NCI-H2107 treated with DMSO at 0.1 percent for 48 hours (cell line): ENCODE results near the gene EPHA3.
"Not testable (repeated sequence)": the region's sequence is repeated elsewhere in the genome, so short reads cannot be mapped to it uniquely, and the experiment has no call there.

Source experiments
- DNase-seq: peaks from one replicate; lab custom pipeline; 2025; ENCODE audit not compliant: unreplicated experiment; lab: John Stamatoyannopoulos, UW

The EPHA3 gene

GRCh38 chr3:89280301-89280700 lies 172.9 kb downstream of the EPHA3 start:
- no peak for DNase-seq

- DNase-seq: no peak
Measured at GRCh38 chr3:89280822-89281365, 173.5 kb downstream of the EPHA3 start.

- no peak for DNase-seq
Measured at GRCh38 chr3:89287902-89288508, 180.6 kb downstream of the EPHA3 start.

- no peak for DNase-seq
Measured at GRCh38 chr3:89289574-89290190, 182.3 kb downstream of the EPHA3 start.

- DNase-seq: no peak
Measured at GRCh38 chr3:89297199-89297598, 189.8 kb downstream of the EPHA3 start.

- no peak for DNase-seq
Measured at GRCh38 chr3:89300526-89300925, 193.1 kb downstream of the EPHA3 start.

GRCh38 chr3:89300981-89301380 lies 193.6 kb downstream of the EPHA3 start:
- DNase-seq: no peak

GRCh38 chr3:89303701-89304100 lies 196.3 kb downstream of the EPHA3 start:
- DNase-seq: no peak

- no peak for DNase-seq
Measured at GRCh38 chr3:89306540-89306939, 199.1 kb downstream of the EPHA3 start.

GRCh38 chr3:89311581-89311980 lies 204.2 kb downstream of the EPHA3 start:
- DNase-seq: no peak

GRCh38 chr3:89312141-89312540 lies 204.7 kb downstream of the EPHA3 start:
- no peak for DNase-seq

GRCh38 chr3:89314454-89315098 lies 207.2 kb downstream of the EPHA3 start:
- no peak for DNase-seq

- no peak for DNase-seq
Measured at GRCh38 chr3:89315750-89316470, 208.5 kb downstream of the EPHA3 start.

- no peak for DNase-seq
Measured at GRCh38 chr3:89320186-89320585, 212.8 kb downstream of the EPHA3 start.

GRCh38 chr3:89326997-89327396 lies 219.6 kb downstream of the EPHA3 start:
- no peak for DNase-seq

- no peak for DNase-seq
Measured at GRCh38 chr3:89332386-89332785, 225.0 kb downstream of the EPHA3 start.

- DNase-seq: no peak
Measured at GRCh38 chr3:89332793-89333192, 225.4 kb downstream of the EPHA3 start.

- no peak for DNase-seq
Measured at GRCh38 chr3:89335693-89336092, 228.3 kb downstream of the EPHA3 start.

GRCh38 chr3:89340408-89340807 lies 233.0 kb downstream of the EPHA3 start:
- no peak for DNase-seq

GRCh38 chr3:89344076-89344475 lies 236.7 kb downstream of the EPHA3 start:
- no peak for DNase-seq

GRCh38 chr3:89350935-89351334 lies 243.5 kb downstream of the EPHA3 start:
- not testable (repeated sequence) for DNase-seq

- no peak for DNase-seq
Measured at GRCh38 chr3:89353465-89353864, 246.0 kb downstream of the EPHA3 start.
